Esophagus squamous epithelium (tissue), 5 donors: ENCODE results near the gene ACTRT3. TPM values are rescaled to one million over a fixed set of nuclear protein-coding genes. Genes with fewer than 3 reads are reported as not detected.

ENCODE experiments used
- DNase-seq: peaks from one replicate; lab custom pipeline; 2025; lab: John Stamatoyannopoulos, UW
- H3K27ac ChIP-seq, 4 donors: fragments of 200-600 bp; sonication (generic); one replicate each; pipeline ENCODE4 v1.5.1; 2016 to 2019; ENCODE audit warnings: mild to moderate bottlenecking in 1 of 4
- H3K27me3 ChIP-seq, 4 donors: fragments of 200-600 bp; sonication (generic); 1 replicate in 3 of 4; 2 replicates in 1 of 4; pipeline versions ENCODE4 v1.5.1 to v1.6.0; 2017 to 2021; ENCODE audit warnings: antibody characterized with exemption in 1 of 4
- H3K36me3 ChIP-seq, 3 donors: fragments of 200-600 bp; sonication (generic); one replicate each; pipeline ENCODE4 v1.5.1; 2016 to 2019
- H3K4me1 ChIP-seq, 3 donors: fragments of 200-600 bp; sonication (generic); one replicate each; pipeline ENCODE4 v1.5.1; 2017 to 2019
- H3K4me3 ChIP-seq, 4 donors: fragments of 200-600 bp; sonication (generic); 1 replicate in 3 of 4; 2 replicates in 1 of 4; pipeline ENCODE4 v1.5.1; 2016 to 2019; ENCODE audit warnings: mild to moderate bottlenecking in 2 of 4, moderate library complexity in 1 of 4
- H3K9me3 ChIP-seq, 3 donors: fragments of 200-600 bp; sonication (generic); one replicate each; pipeline ENCODE4 v1.5.1; 2016 to 2019
- POLR2A ChIP-seq, 4 donors: fragments of 450-650 bp; IDR thresholded peaks; one replicate each; pipeline ENCODE4 v1.6.1; 2017; ENCODE audit warnings: antibody characterized with exemption in 4 of 4, mild to moderate bottlenecking in 4 of 4, moderate library complexity in 3 of 4
- WGBS, 2 donors: methylation state at CpG; one replicate each; pipeline ENCODE4 v1.1.5; 2018; 5-methylcytosine and 5-hydroxymethylcytosine counted together
- intact Hi-C: fragments of 100-400 bp; cut with DNase I; formaldehyde crosslinking; loops from one replicate; pipeline ENCODE4 v1.15.0; 2022
- total RNA-seq, 4 donors: library from RNA; depleted of rRNA; stranded (reverse); fragments of >200 nt; gene quantifications; one replicate each; pipeline ENCODE4 v1.1.0, GENCODE V29; 2016
- TF ChIP-seq, protein P1 (sequence below), 6 experiments: fragments of 450-650 bp in 4 of 6; fragments of 200-600 bp in 2 of 6; sonication (generic) in 2 of 6; IDR thresholded peaks; one replicate each; pipeline ENCODE4 v1.5.1; 2016 to 2019; ENCODE audit warnings: antibody characterized with exemption in 6 of 6, mild to moderate bottlenecking in 4 of 6, moderate library complexity in 4 of 6
- donor health status: DM: yes; HTN: yes; CAD: no.

Gene ACTRT3
- total RNA-seq, 4 donors from 2014 or later: 0.45 to 3.1 (median 2.0) TPM

DNA sequence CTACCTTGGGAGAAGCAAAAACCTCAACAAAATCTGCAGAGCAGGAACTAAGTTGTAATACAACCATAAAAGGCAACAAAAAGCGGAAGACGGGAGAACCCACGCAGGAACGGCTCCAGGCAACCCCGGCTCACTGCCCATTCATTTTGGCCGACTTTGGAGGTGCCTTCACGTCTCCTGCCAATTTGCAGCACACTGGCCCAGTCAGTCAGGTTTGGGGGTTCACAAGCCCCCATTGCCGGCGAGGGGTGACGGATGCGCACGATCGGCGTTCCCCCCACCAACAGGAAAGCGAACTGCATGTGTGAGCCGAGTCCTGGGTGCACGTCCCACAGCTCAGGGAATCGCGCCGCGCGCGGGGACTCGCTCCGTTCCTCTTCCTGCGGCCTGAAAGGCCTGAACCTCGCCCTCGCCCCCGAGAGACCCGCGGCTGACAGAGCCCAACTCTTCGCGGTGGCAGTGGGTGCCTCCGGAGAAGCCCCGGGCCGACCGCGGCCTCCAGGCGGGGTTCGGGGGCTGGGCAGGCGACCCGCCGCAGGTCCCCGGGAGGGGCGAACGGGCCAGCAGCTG is 5.0 kb downstream of the ACTRT3 start:
- no peak for TF ChIP-seq POLR2A (IDR thresholded peaks at IDR 0.05)
- TF ChIP-seq, protein P1, sequence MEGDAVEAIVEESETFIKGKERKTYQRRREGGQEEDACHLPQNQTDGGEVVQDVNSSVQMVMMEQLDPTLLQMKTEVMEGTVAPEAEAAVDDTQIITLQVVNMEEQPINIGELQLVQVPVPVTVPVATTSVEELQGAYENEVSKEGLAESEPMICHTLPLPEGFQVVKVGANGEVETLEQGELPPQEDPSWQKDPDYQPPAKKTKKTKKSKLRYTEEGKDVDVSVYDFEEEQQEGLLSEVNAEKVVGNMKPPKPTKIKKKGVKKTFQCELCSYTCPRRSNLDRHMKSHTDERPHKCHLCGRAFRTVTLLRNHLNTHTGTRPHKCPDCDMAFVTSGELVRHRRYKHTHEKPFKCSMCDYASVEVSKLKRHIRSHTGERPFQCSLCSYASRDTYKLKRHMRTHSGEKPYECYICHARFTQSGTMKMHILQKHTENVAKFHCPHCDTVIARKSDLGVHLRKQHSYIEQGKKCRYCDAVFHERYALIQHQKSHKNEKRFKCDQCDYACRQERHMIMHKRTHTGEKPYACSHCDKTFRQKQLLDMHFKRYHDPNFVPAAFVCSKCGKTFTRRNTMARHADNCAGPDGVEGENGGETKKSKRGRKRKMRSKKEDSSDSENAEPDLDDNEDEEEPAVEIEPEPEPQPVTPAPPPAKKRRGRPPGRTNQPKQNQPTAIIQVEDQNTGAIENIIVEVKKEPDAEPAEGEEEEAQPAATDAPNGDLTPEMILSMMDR (IDR thresholded peaks at IDR 0.05): no peak
- peak overlapping the region; percentile 89 to 94 (median 94) for H3K4me3 ChIP-seq
- H3K36me3 ChIP-seq: no peaks in the 10 kb centered on the region
- peaks cover 0 to 20% (median 6%) of the 10 kb centered on the region in 3 donors for H3K4me1 ChIP-seq
- H3K27me3 ChIP-seq: no peaks in the 10 kb centered on the region
- intact Hi-C loops: no loop called here
- peak overlapping the region; percentile 98 to 100 (median 99) for H3K27ac ChIP-seq
- peak; percentile 9 for DNase-seq
- WGBS, 2 donors: 0 to 2% methylated on average over 7 to 10 of the region's 46 CpGs
- H3K9me3 ChIP-seq: no peaks in the 10 kb centered on the region

GRCh38 chr3:169760479-169760878 is 8.9 kb downstream of the ACTRT3 start:
- no peak for TF ChIP-seq POLR2A (IDR thresholded peaks at IDR 0.05)
- TF ChIP-seq, protein P1 (IDR thresholded peaks at IDR 0.05): no peak
- H3K4me3 ChIP-seq: no peak overlapping the region
- no peaks in the 10 kb centered on the region for H3K27me3 ChIP-seq
- 65 to 68% methylated on average over 4 of the region's 4 CpGs for WGBS, 2 donors
- intact Hi-C loops: no loop called here
- no peak for DNase-seq
- no peaks in the 10 kb centered on the region for H3K36me3 ChIP-seq
- no peaks in the 10 kb centered on the region for H3K9me3 ChIP-seq
- H3K27ac ChIP-seq: no peak overlapping the region
- H3K4me1 ChIP-seq: peaks cover 0 to 21% (median 6%) of the 10 kb centered on the region in 3 donors

- Histone ChIP-seq H3K4me3 (no peak overlapping the region), H3K36me3 (no peaks in the 10 kb centered on the region), H3K9me3 (no peaks in the 10 kb centered on the region), H3K27me3 (no peaks in the 10 kb centered on the region), H3K4me1 (peaks cover 3 to 29% (median 5%) of the 10 kb centered on the region in 3 donors), H3K27ac (no peak overlapping the region)
- WGBS, 2 donors: 51 to 53% methylated on average over 2 of the region's 2 CpGs
- TF ChIP-seq POLR2A (IDR thresholded peaks at IDR 0.05): no peak
- TF ChIP-seq, protein P1 (IDR thresholded peaks at IDR 0.05): no peak
- intact Hi-C loops: no loop called here
- no peak for DNase-seq
Observed at GRCh38 chr3:169759256-169759655, 10.1 kb downstream of the ACTRT3 start.

DNA sequence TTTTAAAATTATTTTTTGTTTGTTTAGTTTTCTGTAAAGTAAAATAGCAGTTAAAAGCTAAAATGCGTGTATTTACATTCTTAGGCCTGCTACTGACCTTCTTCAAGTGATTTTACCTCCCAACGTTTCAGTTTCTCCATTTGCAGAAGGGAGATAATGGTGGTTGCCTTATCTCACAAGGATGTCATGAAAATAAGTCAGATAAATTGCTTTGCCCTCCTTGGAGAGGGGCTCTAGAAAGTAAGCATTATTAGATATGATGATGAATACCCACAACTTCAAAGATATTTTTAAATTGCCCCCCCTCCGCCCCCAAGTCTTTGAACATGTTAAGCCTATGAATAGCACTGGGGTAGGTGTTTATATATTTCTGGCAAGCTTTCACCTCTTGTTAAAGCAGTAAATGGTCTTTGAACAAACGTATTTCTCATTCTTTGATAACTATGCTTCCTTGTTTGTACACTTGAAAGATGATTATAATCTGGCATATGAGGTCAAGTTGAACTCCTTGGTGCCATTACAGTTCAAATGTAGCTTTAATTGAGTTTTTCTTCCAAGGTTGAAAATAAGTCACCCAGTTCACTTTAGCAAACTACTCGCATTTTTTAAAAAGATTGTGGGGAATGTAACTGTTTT is 10.9 kb downstream of the ACTRT3 start:
- Histone ChIP-seq H3K4me3 (no peak overlapping the region), H3K27ac (no peak overlapping the region), H3K4me1 (peaks cover 0 to 22% (median 5%) of the 10 kb centered on the region in 3 donors), H3K9me3 (no peaks in the 10 kb centered on the region), H3K36me3 (no peaks in the 10 kb centered on the region), H3K27me3 (no peaks in the 10 kb centered on the region)
- no peak for DNase-seq
- 56 to 62% methylated on average over 5 of the region's 5 CpGs for WGBS, 2 donors
- TF ChIP-seq POLR2A (IDR thresholded peaks at IDR 0.05): no peak
- TF ChIP-seq, protein P1 (IDR thresholded peaks at IDR 0.05): no peak
- intact Hi-C loops: no loop called here

DNA sequence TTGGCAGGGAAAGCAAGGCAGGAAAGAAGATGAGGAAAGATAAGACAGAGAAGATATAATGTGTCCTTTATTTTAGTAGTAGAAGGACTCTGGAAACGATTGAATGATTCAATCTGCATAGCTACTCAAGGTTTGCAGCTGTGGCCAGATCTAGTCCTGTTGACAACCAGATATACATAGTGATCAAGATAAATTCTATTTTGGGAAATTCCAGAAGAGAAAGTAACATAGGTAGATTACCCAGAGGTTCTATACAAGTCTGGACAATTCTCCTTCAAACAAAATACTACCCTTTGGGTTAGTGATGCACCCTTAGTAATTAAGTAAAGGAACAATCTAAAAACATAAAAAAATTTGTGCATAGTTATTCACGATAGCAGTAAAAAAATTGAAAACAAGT is 13.9 kb downstream of the ACTRT3 start:
- TF ChIP-seq, protein P1 (IDR thresholded peaks at IDR 0.05): no peak
- TF ChIP-seq POLR2A (IDR thresholded peaks at IDR 0.05): no peak
- intact Hi-C loops: no loop called here
- 34 to 57% methylated on average over 2 of the region's 2 CpGs for WGBS, 2 donors

More for the DNA sequence above, 13.9 kb downstream of the ACTRT3 start:
- H3K9me3 ChIP-seq: no peaks in the 10 kb centered on the region
- no peak for DNase-seq
- H3K4me1 ChIP-seq: peaks cover 0 to 14% (median 5%) of the 10 kb centered on the region in 3 donors
- no peak overlapping the region for H3K4me3 ChIP-seq
- peaks cover 0 to 5% (median 0%) of the 10 kb centered on the region in 4 donors for H3K27me3 ChIP-seq
- H3K36me3 ChIP-seq: no peaks in the 10 kb centered on the region
- H3K27ac ChIP-seq: no peak overlapping the region
